Measurements from ENCODE around the gene PCDHA8. TPM values are rescaled to one million over a fixed set of nuclear protein-coding genes. Genes with fewer than 3 reads are reported as not detected.

PCDHA8 gene
- total RNA-seq, 1 experiment from 2014 or later = not detected

GRCh38 chr5:140882591-140882899 lies 41.6 kb downstream of the PCDHA8 start:
- Histone ChIP-seq H3K4me2 (ENCODE audit: low read length) (no peak overlapping the region), H3K9me2 (ENCODE audit: insufficient read depth) (no peaks in the 10 kb centered on the region; the same call in 1 of the 2 replicates), H3K9ac (ENCODE audit: low read length) (no peak overlapping the region), H3K4me1 (ENCODE audit: control insufficient read depth in 1 of 2, insufficient read depth in 2 of 2, low read length in 2 of 2) (no peaks in the 10 kb centered on the region), H3K4me3 (replicated peaks in 1 of 2; ENCODE audit: low read depth in 1 of 2, low read length in 2 of 2) (no peak overlapping the region), H3K79me2 (ENCODE audit: insufficient read depth, low read length) (no peaks in the 10 kb centered on the region), H3K36me3 (ENCODE audit: control insufficient read depth in 1 of 2, insufficient read depth in 2 of 2, low read length in 2 of 2) (no peaks in the 10 kb centered on the region), H4K20me1 (ENCODE audit: insufficient read depth) (no peaks in the 10 kb centered on the region), H3K27me3 (ENCODE audit: insufficient read depth, low read length) (no peaks in the 10 kb centered on the region), H2AFZ (ENCODE audit: low read depth, low read length, poor library complexity, severe bottlenecking) (no peak overlapping the region), H3K27ac (ENCODE audit: low read depth, low read length) (no peak overlapping the region), H3K9me3 (ENCODE audit: control insufficient read depth in 1 of 2, insufficient read depth in 1 of 2, low read depth in 1 of 2, low read length in 2 of 2) (no peaks in the 10 kb centered on the region)
- ATAC-seq (peak; percentile 69), DNase-seq (ENCODE audit: low read depth, low spot score) (peak; percentile 46)
- intact Hi-C loops (cut with micrococcal nuclease) = loop anchor here (1.0 kb wide), 1 partner anchor 159 kb away; no protein-coding TSS in a partner anchor
- TF ChIP-seq RAD21 (IDR thresholded peaks at IDR 0.05; ENCODE audit: low read depth) = peak; percentile 89
- TF ChIP-seq CTCF (IDR thresholded peaks at IDR 0.05 in 2 of 3, conservative IDR thresholded peaks at IDR 0.05 in 1 of 3; ENCODE audit: borderline replicate concordance in 1 of 3, insufficient read depth in 1 of 3, low read depth in 2 of 3, low read length in 2 of 3) = peak; percentile 59 to 75 (median 60)
- TF ChIP-seq SIN3A (IDR thresholded peaks at IDR 0.05; ENCODE audit: low read depth) = no peak
- ChIA-PET POLR2A (interaction anchor here (2.1 kb wide), 1 partner anchor 158 kb away, joined by 4 read pairs; no protein-coding TSS in a partner anchor), RAD21 (ENCODE audit: low non-redundant PET in 1 of 2, low total read pairs in 2 of 2, uncharacterized antibody in 2 of 2, unreplicated experiment in 2 of 2) (interaction anchor here (0.9 to 1.6 kb wide), 3 partner anchors 157 to 159 kb away, joined by 3 to 8 read pairs (median 3); no protein-coding TSS in a partner anchor), CTCF (interaction anchor here (1.4 kb wide), 1 partner anchor 157 kb away, joined by 3 read pairs; no protein-coding TSS in a partner anchor)
- no TSS peak for BruUV-seq (replicated peaks)

DNA sequence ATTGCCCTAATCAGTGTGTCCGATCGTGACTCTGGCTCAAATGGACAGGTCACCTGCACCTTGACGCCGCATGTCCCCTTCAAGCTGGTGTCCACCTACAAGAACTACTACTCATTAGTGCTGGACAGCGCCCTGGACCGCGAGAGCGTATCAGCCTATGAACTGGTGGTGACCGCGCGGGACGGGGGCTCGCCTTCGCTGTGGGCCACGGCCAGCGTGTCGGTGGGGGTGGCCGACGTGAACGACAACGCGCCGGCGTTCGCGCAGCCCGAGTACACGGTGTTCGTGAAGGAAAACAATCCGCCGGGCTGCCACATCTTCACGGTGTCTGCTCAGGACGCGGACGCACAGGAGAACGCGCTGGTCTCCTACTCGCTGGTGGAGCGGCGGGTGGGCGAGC lies 42.4 kb downstream of the PCDHA8 start:
- ATAC-seq (no peak), DNase-seq (ENCODE audit: low read depth, low spot score) (no peak)
- ChIA-PET CTCF (interaction anchor here (1.4 kb wide), 1 partner anchor 156 kb away, joined by 3 read pairs; no protein-coding TSS in a partner anchor), POLR2A (interaction anchor here (2.1 kb wide), 1 partner anchor 157 kb away, joined by 4 read pairs; no protein-coding TSS in a partner anchor), RAD21 (ENCODE audit: low non-redundant PET in 1 of 2, low total read pairs in 2 of 2, uncharacterized antibody in 2 of 2, unreplicated experiment in 2 of 2) (interaction anchor here (0.9 to 1.6 kb wide), 3 partner anchors 156 to 158 kb away, joined by 3 to 8 read pairs (median 3); no protein-coding TSS in a partner anchor)
- no peaks in the 10 kb centered on the region for H3K27me3 ChIP-seq (ENCODE audit: insufficient read depth, low read length)
- no peaks in the 10 kb centered on the region for H3K4me1 ChIP-seq (ENCODE audit: control insufficient read depth in 1 of 2, insufficient read depth in 2 of 2, low read length in 2 of 2)
- no peak overlapping the region for H3K4me2 ChIP-seq (ENCODE audit: low read length)
- H2AFZ ChIP-seq (ENCODE audit: low read depth, low read length, poor library complexity, severe bottlenecking) = no peak overlapping the region
- no peak overlapping the region for H3K4me3 ChIP-seq (replicated peaks in 1 of 2; ENCODE audit: low read depth in 1 of 2, low read length in 2 of 2)
- no peak overlapping the region for H3K9ac ChIP-seq (ENCODE audit: low read length)
- BruUV-seq (replicated peaks) = no TSS peak
- intact Hi-C loops (cut with micrococcal nuclease) = no loop called here
- H3K27ac ChIP-seq (ENCODE audit: low read depth, low read length) = no peak overlapping the region
- no peaks in the 10 kb centered on the region for H4K20me1 ChIP-seq (ENCODE audit: insufficient read depth)
- H3K36me3 ChIP-seq (ENCODE audit: control insufficient read depth in 1 of 2, insufficient read depth in 2 of 2, low read length in 2 of 2) = no peaks in the 10 kb centered on the region
- no peaks in the 10 kb centered on the region; the same call in 1 of the 2 replicates for H3K9me2 ChIP-seq (ENCODE audit: insufficient read depth)
- no peaks in the 10 kb centered on the region for H3K79me2 ChIP-seq (ENCODE audit: insufficient read depth, low read length)
- TF ChIP-seq REST (IDR thresholded peaks at IDR 0.05; ENCODE audit: low read depth) (peak; percentile 38), SRF (IDR thresholded peaks at IDR 0.05; ENCODE audit: low read depth) (no peak)
- H3K9me3 ChIP-seq (ENCODE audit: control insufficient read depth in 1 of 2, insufficient read depth in 1 of 2, low read depth in 1 of 2, low read length in 2 of 2) = no peaks in the 10 kb centered on the region

Measured in HCT116 (cell line).